SK-N-SH (cell line): ENCODE measurements around the gene MAN1A2. TPM values are rescaled to one million over a fixed set of nuclear protein-coding genes. Genes with fewer than 3 reads are reported as not detected.

Experiments
- CTCF ChIA-PET: fragments of 300-600, 350-600 bp; formaldehyde crosslinking; extraction: SDS; loops from one replicate; lab custom pipeline; 2021; lab: Yijun Ruan, JAX
- POLR2A ChIA-PET: fragments of 350-600 bp; sonication (Branson Sonifier 250); formaldehyde crosslinking; extraction: SDS; loops from one replicate; lab custom pipeline; 2020; ENCODE audit warnings: antibody characterized with exemption, inconsistent platforms; lab: Yijun Ruan, JAX
- DNase-seq: peaks from one replicate; pipeline ENCODE4 v3.0.0; 2012
- H2AFZ ChIP-seq: fragments of 200-600 bp; sonication (generic); 2 replicates; pipeline ENCODE4 v1.8.1; 2016; ENCODE audit warnings: antibody characterized with exemption, mild to moderate bottlenecking, low read depth
- H3F3A ChIP-seq: fragments of 200-600 bp; sonication (generic); replicated peaks from 2 replicates; pipeline ENCODE3; 2016; ENCODE audit warnings: antibody characterized with exemption, mild to moderate bottlenecking; ENCODE audit not compliant: insufficient read depth
- H3K27ac ChIP-seq, 2 experiments: fragments of 200-500 bp in 1 of 2; fragments of 200-600 bp in 1 of 2; sonication (Bioruptor generic) in 1 of 2; sonication (generic), shearing (Covaris generic) in 1 of 2; 2 replicates each; pipeline versions ENCODE4 v1.5.1 to v1.6.1; 2014 to 2016; ENCODE audit warnings: low read depth in 2 of 2, inconsistent platforms in 1 of 2, low read length in 1 of 2, mild to moderate bottlenecking in 1 of 2, mixed read lengths in 1 of 2
- H3K27me3 ChIP-seq: fragments of 200-600 bp; sonication (generic), shearing (Covaris generic); 2 replicates; pipeline ENCODE4 v1.6.1; 2016; ENCODE audit warnings: mixed run types; ENCODE audit not compliant: insufficient read depth
- H3K36me3 ChIP-seq, 2 experiments: fragments of 200-500 bp in 1 of 2; fragments of 200-600 bp in 1 of 2; sonication (Bioruptor generic) in 1 of 2; sonication (generic) in 1 of 2; replicated peaks in 1 of 2; 2 replicates each; pipeline versions ENCODE3 to v1.5.1; 2014 to 2016; ENCODE audit warnings: low read length in 1 of 2, mild to moderate bottlenecking in 1 of 2; ENCODE audit not compliant: insufficient read depth in 2 of 2, control insufficient read depth in 1 of 2
- H3K4me1 ChIP-seq, 2 experiments: fragments of 200-500 bp in 1 of 2; fragments of 200-600 bp in 1 of 2; sonication (Bioruptor generic) in 1 of 2; sonication (generic), shearing (Covaris generic) in 1 of 2; 2 replicates each; pipeline versions ENCODE4 v1.5.1 to v1.6.1; 2014 to 2016; ENCODE audit warnings: low read depth in 1 of 2, low read length in 1 of 2, mixed run types in 1 of 2; ENCODE audit not compliant: insufficient read depth in 2 of 2, control insufficient read depth in 1 of 2
- H3K4me2 ChIP-seq: fragments of 200-600 bp; sonication (generic), shearing (Covaris generic); 2 replicates; pipeline ENCODE4 v1.6.1; 2017; ENCODE audit warnings: mixed run types
- H3K4me3 ChIP-seq, 2 experiments: fragments of 200-500 bp in 1 of 2; fragments of 200-600 bp in 1 of 2; sonication (Bioruptor generic) in 1 of 2; sonication (generic), shearing (Covaris generic) in 1 of 2; 2 replicates each; pipeline versions ENCODE4 v1.5.1 to v1.8.1; 2014 to 2016; ENCODE audit warnings: low read depth in 2 of 2, inconsistent platforms in 1 of 2, low read length in 1 of 2, mild to moderate bottlenecking in 1 of 2, mixed read lengths in 1 of 2, moderate library complexity in 1 of 2
- H3K79me2 ChIP-seq: fragments of 200-600 bp; sonication (generic); 2 replicates; pipeline ENCODE4 v1.8.1; 2017; ENCODE audit warnings: mild to moderate bottlenecking; ENCODE audit not compliant: insufficient read depth
- H3K9ac ChIP-seq: fragments of 200-600 bp; sonication (generic); 2 replicates; pipeline ENCODE4 v1.6.1; 2017; ENCODE audit warnings: mixed run types
- H3K9me2 ChIP-seq: fragments of 200-600 bp; sonication (generic); 2 replicates; pipeline ENCODE4 v1.6.1; 2017; ENCODE audit warnings: mixed run types
- H3K9me3 ChIP-seq: fragments of 200-600 bp; sonication (generic); 2 replicates; pipeline ENCODE4 v1.6.1; 2017; ENCODE audit warnings: mixed run types, mild to moderate bottlenecking, moderate library complexity
- H4K20me1 ChIP-seq: fragments of 200-600 bp; sonication (generic); 2 replicates; pipeline ENCODE4 v1.6.1; 2017; ENCODE audit warnings: mild to moderate bottlenecking, mixed run types; ENCODE audit not compliant: insufficient read depth
- CHD2 ChIP-seq: fragments of 150-350 bp; IDR thresholded peaks from 2 replicates; pipeline ENCODE4 v1.6.1; 2018; ENCODE audit warnings: low read length; ENCODE audit not compliant: partially characterized antibody
- ELF1 ChIP-seq: IDR thresholded peaks from 2 replicates; pipeline ENCODE4 v1.4.0; 2012
- EZH2phosphoT487 ChIP-seq: fragments of 200-600 bp; sonication (generic); IDR thresholded peaks from 2 replicates; pipeline ENCODE4 v1.6.1; 2017; ENCODE audit warnings: low read depth, mixed run types, mild to moderate bottlenecking, antibody characterized with exemption, moderate library complexity, borderline replicate concordance
- FOXJ3 ChIP-seq: sonication (generic); formaldehyde crosslinking; IDR thresholded peaks from 2 replicates; pipeline ENCODE4 v1.5.1; 2020; ENCODE audit warnings: mild to moderate bottlenecking, missing genetic modification reagents
- FOXM1 ChIP-seq: IDR thresholded peaks from 2 replicates; pipeline ENCODE4 v1.4.0; 2012; ENCODE audit warnings: low read depth, mild to moderate bottlenecking
- GABPA ChIP-seq: IDR thresholded peaks from 2 replicates; pipeline ENCODE4 v1.4.0; 2012; ENCODE audit warnings: low read depth, mild to moderate bottlenecking
- JUND ChIP-seq: IDR thresholded peaks from 2 replicates; pipeline ENCODE4 v1.4.0; 2012
- MAX ChIP-seq: IDR thresholded peaks from 2 replicates; pipeline ENCODE4 v1.4.0; 2012; ENCODE audit warnings: low read depth
- NRF1 ChIP-seq: IDR thresholded peaks from 2 replicates; pipeline ENCODE4 v1.6.1; 2012; ENCODE audit warnings: low read depth, mild to moderate bottlenecking, low read length
- RCOR1 ChIP-seq: fragments of 150-350 bp; IDR thresholded peaks from 2 replicates; pipeline ENCODE4 v1.6.1; 2017; ENCODE audit warnings: antibody characterized with exemption, low read length
- RFX5 ChIP-seq: IDR thresholded peaks from 2 replicates; pipeline ENCODE4 v1.6.1; 2012; ENCODE audit warnings: mild to moderate bottlenecking, improper control_type of control experiment, low read length
- TEAD4 ChIP-seq: IDR thresholded peaks from 2 replicates; pipeline ENCODE4 v1.4.0; 2012; ENCODE audit warnings: mild to moderate bottlenecking, borderline replicate concordance; ENCODE audit not compliant: insufficient read depth
- YY1 ChIP-seq: IDR thresholded peaks from 2 replicates; pipeline ENCODE4 v1.4.0; 2012; ENCODE audit warnings: low read depth, mild to moderate bottlenecking
- WGBS: methylation state at CpG from one replicate; pipeline ENCODE4 v1.1.6; 2017; ENCODE audit warnings: low lambda C conversion rate; 5-methylcytosine and 5-hydroxymethylcytosine counted together
- polyA plus RNA-seq, 3 experiments: library from polyadenylated mRNA; depleted of rRNA; stranded (reverse); fragments of >200 nt; gene quantifications; 2 replicates each; pipeline ENCODE4 v1.2.3, GENCODE V29; 2012
- TF ChIP-seq, protein P1 (sequence below): IDR thresholded peaks from 2 replicates; pipeline ENCODE4 v1.6.1; 2012; ENCODE audit warnings: mild to moderate bottlenecking, low read depth, low read length, moderate library complexity
- TF ChIP-seq, protein P2 (sequence below): fragments of 200-600 bp; sonication (generic); IDR thresholded peaks from 2 replicates; pipeline ENCODE4 v1.6.1; 2017; ENCODE audit warnings: antibody characterized with exemption, mild to moderate bottlenecking, moderate library complexity
- TF ChIP-seq, protein P3 (sequence below): IDR thresholded peaks from 2 replicates; pipeline ENCODE4 v1.4.0; 2012; ENCODE audit warnings: low read depth, borderline replicate concordance

The MAN1A2 gene
- polyA plus RNA-seq, 1 of the 3 experiments (the other 2 are of a cell fraction): 6.0 TPM

GRCh38 chr1:117389284-117389683 is 22.0 kb downstream of the MAN1A2 start:
- 85% methylated on average over 3 of the region's 3 CpGs for WGBS
- Histone ChIP-seq H3K9ac (no peak overlapping the region), H3K9me2 (no peaks in the 10 kb centered on the region), H3K4me2 (no peak overlapping the region), H3K4me3 (no peak overlapping the region), H3K79me2 (peaks cover 77% of the 10 kb centered on the region), H3K27ac (no peak overlapping the region; a peak in 1 of 4 replicates), H4K20me1 (peaks cover 32% of the 10 kb centered on the region), H3K9me3 (peaks cover under 1% of the 10 kb centered on the region; the same call in 1 of the 2 replicates), H3K27me3 (no peaks in the 10 kb centered on the region), H3F3A (no peaks in the 10 kb centered on the region), H3K4me1 (peaks cover 0 to 4% of the 10 kb centered on the region in 2 experiments; a peak in 2 of 4 replicates), H2AFZ (no peak overlapping the region), H3K36me3 (peaks cover 0 to under 1% of the 10 kb centered on the region in 2 experiments)
- ChIA-PET POLR2A (no interaction called here), CTCF (interaction anchor here (1.0 kb wide), 2 partner anchors 267 to 321 kb away, joined by 3 read pairs; no protein-coding TSS in a partner anchor)
- TF ChIP-seq FOXJ3 (no peak), FOXM1 (no peak), JUND (no peak), RFX5 (no peak), CHD2 (no peak), MAX (no peak), ELF1 (no peak), YY1 (no peak), TEAD4 (no peak), EZH2phosphoT487 (no peak), GABPA (no peak)
- TF ChIP-seq, protein P1, sequence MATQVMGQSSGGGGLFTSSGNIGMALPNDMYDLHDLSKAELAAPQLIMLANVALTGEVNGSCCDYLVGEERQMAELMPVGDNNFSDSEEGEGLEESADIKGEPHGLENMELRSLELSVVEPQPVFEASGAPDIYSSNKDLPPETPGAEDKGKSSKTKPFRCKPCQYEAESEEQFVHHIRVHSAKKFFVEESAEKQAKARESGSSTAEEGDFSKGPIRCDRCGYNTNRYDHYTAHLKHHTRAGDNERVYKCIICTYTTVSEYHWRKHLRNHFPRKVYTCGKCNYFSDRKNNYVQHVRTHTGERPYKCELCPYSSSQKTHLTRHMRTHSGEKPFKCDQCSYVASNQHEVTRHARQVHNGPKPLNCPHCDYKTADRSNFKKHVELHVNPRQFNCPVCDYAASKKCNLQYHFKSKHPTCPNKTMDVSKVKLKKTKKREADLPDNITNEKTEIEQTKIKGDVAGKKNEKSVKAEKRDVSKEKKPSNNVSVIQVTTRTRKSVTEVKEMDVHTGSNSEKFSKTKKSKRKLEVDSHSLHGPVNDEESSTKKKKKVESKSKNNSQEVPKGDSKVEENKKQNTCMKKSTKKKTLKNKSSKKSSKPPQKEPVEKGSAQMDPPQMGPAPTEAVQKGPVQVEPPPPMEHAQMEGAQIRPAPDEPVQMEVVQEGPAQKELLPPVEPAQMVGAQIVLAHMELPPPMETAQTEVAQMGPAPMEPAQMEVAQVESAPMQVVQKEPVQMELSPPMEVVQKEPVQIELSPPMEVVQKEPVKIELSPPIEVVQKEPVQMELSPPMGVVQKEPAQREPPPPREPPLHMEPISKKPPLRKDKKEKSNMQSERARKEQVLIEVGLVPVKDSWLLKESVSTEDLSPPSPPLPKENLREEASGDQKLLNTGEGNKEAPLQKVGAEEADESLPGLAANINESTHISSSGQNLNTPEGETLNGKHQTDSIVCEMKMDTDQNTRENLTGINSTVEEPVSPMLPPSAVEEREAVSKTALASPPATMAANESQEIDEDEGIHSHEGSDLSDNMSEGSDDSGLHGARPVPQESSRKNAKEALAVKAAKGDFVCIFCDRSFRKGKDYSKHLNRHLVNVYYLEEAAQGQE: no peak
- TF ChIP-seq, protein P2, sequence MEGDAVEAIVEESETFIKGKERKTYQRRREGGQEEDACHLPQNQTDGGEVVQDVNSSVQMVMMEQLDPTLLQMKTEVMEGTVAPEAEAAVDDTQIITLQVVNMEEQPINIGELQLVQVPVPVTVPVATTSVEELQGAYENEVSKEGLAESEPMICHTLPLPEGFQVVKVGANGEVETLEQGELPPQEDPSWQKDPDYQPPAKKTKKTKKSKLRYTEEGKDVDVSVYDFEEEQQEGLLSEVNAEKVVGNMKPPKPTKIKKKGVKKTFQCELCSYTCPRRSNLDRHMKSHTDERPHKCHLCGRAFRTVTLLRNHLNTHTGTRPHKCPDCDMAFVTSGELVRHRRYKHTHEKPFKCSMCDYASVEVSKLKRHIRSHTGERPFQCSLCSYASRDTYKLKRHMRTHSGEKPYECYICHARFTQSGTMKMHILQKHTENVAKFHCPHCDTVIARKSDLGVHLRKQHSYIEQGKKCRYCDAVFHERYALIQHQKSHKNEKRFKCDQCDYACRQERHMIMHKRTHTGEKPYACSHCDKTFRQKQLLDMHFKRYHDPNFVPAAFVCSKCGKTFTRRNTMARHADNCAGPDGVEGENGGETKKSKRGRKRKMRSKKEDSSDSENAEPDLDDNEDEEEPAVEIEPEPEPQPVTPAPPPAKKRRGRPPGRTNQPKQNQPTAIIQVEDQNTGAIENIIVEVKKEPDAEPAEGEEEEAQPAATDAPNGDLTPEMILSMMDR: no peak
- DNase-seq: no peak

- DNase-seq: no peak
- ChIA-PET CTCF (no interaction called here), POLR2A (no interaction called here)
- H3K4me1 ChIP-seq: peaks cover 0 to 4% of the 10 kb centered on the region in 2 experiments; a peak in 2 of 4 replicates
- H3K9me3 ChIP-seq: no peaks in the 10 kb centered on the region
- peaks cover 78% of the 10 kb centered on the region for H3K79me2 ChIP-seq
- peaks cover 32% of the 10 kb centered on the region for H4K20me1 ChIP-seq
- H3K36me3 ChIP-seq: no peaks in the 10 kb centered on the region
- no peaks in the 10 kb centered on the region for H3K9me2 ChIP-seq
- no peak overlapping the region; a peak in 1 of 4 replicates for H3K27ac ChIP-seq
- 88% methylated on average over 1 of the region's 1 CpG for WGBS
- no peaks in the 10 kb centered on the region for H3F3A ChIP-seq
- no peak overlapping the region for H3K4me2 ChIP-seq
- no peak overlapping the region for H3K4me3 ChIP-seq
- no peak overlapping the region for H2AFZ ChIP-seq
- H3K9ac ChIP-seq: no peak overlapping the region
- no peaks in the 10 kb centered on the region for H3K27me3 ChIP-seq
- TF ChIP-seq RCOR1 (no peak), JUND (no peak), NRF1 (no peak)
- TF ChIP-seq, protein P3, sequence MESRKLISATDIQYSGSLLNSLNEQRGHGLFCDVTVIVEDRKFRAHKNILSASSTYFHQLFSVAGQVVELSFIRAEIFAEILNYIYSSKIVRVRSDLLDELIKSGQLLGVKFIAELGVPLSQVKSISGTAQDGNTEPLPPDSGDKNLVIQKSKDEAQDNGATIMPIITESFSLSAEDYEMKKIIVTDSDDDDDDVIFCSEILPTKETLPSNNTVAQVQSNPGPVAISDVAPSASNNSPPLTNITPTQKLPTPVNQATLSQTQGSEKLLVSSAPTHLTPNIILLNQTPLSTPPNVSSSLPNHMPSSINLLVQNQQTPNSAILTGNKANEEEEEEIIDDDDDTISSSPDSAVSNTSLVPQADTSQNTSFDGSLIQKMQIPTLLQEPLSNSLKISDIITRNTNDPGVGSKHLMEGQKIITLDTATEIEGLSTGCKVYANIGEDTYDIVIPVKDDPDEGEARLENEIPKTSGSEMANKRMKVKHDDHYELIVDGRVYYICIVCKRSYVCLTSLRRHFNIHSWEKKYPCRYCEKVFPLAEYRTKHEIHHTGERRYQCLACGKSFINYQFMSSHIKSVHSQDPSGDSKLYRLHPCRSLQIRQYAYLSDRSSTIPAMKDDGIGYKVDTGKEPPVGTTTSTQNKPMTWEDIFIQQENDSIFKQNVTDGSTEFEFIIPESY: no peak
- TF ChIP-seq, protein P1: no peak
Observed at GRCh38 chr1:117389779-117390178, 22.5 kb downstream of the MAN1A2 start.
